T-cell (primary cell): ENCODE results near the gene TAC4. TPM values are rescaled to one million over a fixed set of nuclear protein-coding genes. Genes with fewer than 3 reads are reported as not detected.

Experiments
- ATAC-seq, 4 experiments: fragments of 200-7000 bp in 3 of 4; fragments of 150-1000 bp in 1 of 4; cut with Tn5 transposase; replicated peaks in 1 of 4; 1 replicate in 3 of 4; 2 replicates in 1 of 4; pipeline ENCODE4 v1.10.0; 2021; ENCODE audit warnings: moderate library complexity in 3 of 4, mild to moderate bottlenecking in 2 of 4, moderate number of reproducible peaks in 1 of 4
- CTCF ChIA-PET, 2 donors: fragments of 300-600 bp; sonication (Branson Sonifier 250); formaldehyde crosslinking; loops; one replicate each; lab custom pipeline; 2022; ENCODE audit warnings: antibody characterized with exemption in 2 of 2; lab: Charles Lee
- POLR2A ChIA-PET, 2 donors: fragments of 300-600 bp; sonication (Branson Sonifier 250); formaldehyde crosslinking; loops; one replicate each; lab custom pipeline; 2022; ENCODE audit warnings: antibody characterized with exemption in 2 of 2; lab: Charles Lee
- DNase-seq, 35 experiments: peaks; one replicate each; pipeline versions ENCODE4 v3.0.0 to v3.0.0-alpha.2; 2013 to 2023
- H3K27ac ChIP-seq: one replicate; pipeline ENCODE4 v1.5.1; 2013; ENCODE audit warnings: low read length
- H3K27me3 ChIP-seq, 2 experiments: replicated peaks in 1 of 2; 1 replicate in 1 of 2; 2 replicates in 1 of 2; pipeline versions ENCODE4 v1.6.1 to v1.7.0; 2013; ENCODE audit warnings: low read length in 1 of 2, mixed read lengths in 1 of 2; ENCODE audit not compliant: control insufficient read depth in 2 of 2, insufficient read depth in 2 of 2; ENCODE audit errors: extremely low read depth in 1 of 2
- H3K36me3 ChIP-seq, 2 donors: 1 replicate in 1 of 2; 2 replicates in 1 of 2; pipeline versions ENCODE4 v1.6.1 to v1.7.0; 2013; ENCODE audit warnings: low read length in 1 of 2; ENCODE audit not compliant: control insufficient read depth in 2 of 2, insufficient read depth in 1 of 2; ENCODE audit errors: extremely low read depth in 1 of 2
- H3K4me1 ChIP-seq, 2 experiments: 1 replicate in 1 of 2; 2 replicates in 1 of 2; pipeline versions ENCODE4 v1.6.1 to v1.7.0; 2013; ENCODE audit warnings: low read length in 2 of 2, mixed read lengths in 1 of 2; ENCODE audit not compliant: insufficient read depth in 2 of 2, control insufficient read depth in 1 of 2; ENCODE audit errors: extremely low read depth in 1 of 2
- H3K4me3 ChIP-seq, 2 donors: 1 replicate in 1 of 2; 2 replicates in 1 of 2; pipeline versions ENCODE4 v1.5.1 to v1.7.0; 2013; ENCODE audit warnings: mild to moderate bottlenecking in 2 of 2, low read length in 1 of 2, moderate library complexity in 1 of 2; ENCODE audit not compliant: control insufficient read depth in 1 of 2; ENCODE audit errors: extremely low read depth in 1 of 2
- H3K9me3 ChIP-seq: 2 replicates; pipeline ENCODE4 v1.7.0; 2013
- H3K27ac Mint-ChIP-seq, 2 donors: one replicate each; pipeline ENCODE4 v1.8.0; 2020 to 2021; ENCODE audit warnings: mild to moderate bottlenecking in 2 of 2, mixed read lengths in 2 of 2
- H3K27me3 Mint-ChIP-seq, 2 donors: one replicate each; pipeline ENCODE4 v1.8.0; 2021 to 2022; ENCODE audit warnings: mixed read lengths in 2 of 2
- H3K36me3 Mint-ChIP-seq: one replicate; pipeline ENCODE4 v1.8.0; 2021; ENCODE audit warnings: mixed read lengths
- H3K4me1 Mint-ChIP-seq, 3 donors: one replicate each; pipeline ENCODE4 v1.8.0; 2020 to 2022; ENCODE audit warnings: mixed read lengths in 3 of 3, mild to moderate bottlenecking in 1 of 3
- H3K4me3 Mint-ChIP-seq, 3 donors: one replicate each; pipeline ENCODE4 v1.8.0; 2020 to 2022; ENCODE audit warnings: mild to moderate bottlenecking in 3 of 3, mixed read lengths in 3 of 3, moderate library complexity in 3 of 3
- H3K9me3 Mint-ChIP-seq, 3 donors: one replicate each; pipeline ENCODE4 v1.8.0; 2020 to 2022; ENCODE audit warnings: mixed read lengths in 3 of 3
- WGBS: methylation state at CpG from one replicate; pipeline ENCODE4 v1.1.5; 2013; ENCODE audit warnings: missing lambda C conversion rate; ENCODE audit not compliant: insufficient coverage; 5-methylcytosine and 5-hydroxymethylcytosine counted together
- total RNA-seq, 35 experiments: library from RNA in 6 of 35; stranded (reverse) in 6 of 35; fragments of 120-200 nt in 1 of 35; gene quantifications; one replicate each; pipeline versions ENCODE4 v1.2.1 to v1.2.4 and lab custom pipeline; 2013 to 2026

The TAC4 gene
- total RNA-seq, 5 donors from 2014 or later (not counting 1 experiment from before 2014, with no cell fraction given) = not detected

GRCh38 chr17:49842846-49843245 is 5.0 kb downstream of the TAC4 start:
- WGBS = 100% methylated on average over 3 of the region's 6 CpGs
- CTCF ChIA-PET = no interaction called here
- DNase-seq = no peak
- no peak overlapping the region for H3K4me3 Mint-ChIP-seq
- no peaks in the 10 kb centered on the region for H3K27me3 Mint-ChIP-seq
- no peaks in the 10 kb centered on the region for H3K9me3 Mint-ChIP-seq
- no peak overlapping the region for H3K27ac ChIP-seq
- ATAC-seq = no peak
- H3K4me1 Mint-ChIP-seq = peaks cover 8 to 16% (median 12%) of the 10 kb centered on the region in 3 donors
- no peaks in the 10 kb centered on the region for H3K9me3 ChIP-seq
- H3K27ac Mint-ChIP-seq = peak overlapping the region in 1 of 2 donors; percentile 10
- H3K27me3 ChIP-seq = no peaks in the 10 kb centered on the region
- peaks cover 0 to 13% of the 10 kb centered on the region in 2 experiments for H3K4me1 ChIP-seq
- H3K36me3 ChIP-seq = peaks cover 0 to 21% of the 10 kb centered on the region in 2 donors
- H3K4me3 ChIP-seq = no peak overlapping the region
- peaks cover 14% of the 10 kb centered on the region for H3K36me3 Mint-ChIP-seq
- POLR2A ChIA-PET = no interaction called here

GRCh38 chr17:49842371-49842770 is 5.5 kb downstream of the TAC4 start:
- H3K27ac Mint-ChIP-seq = no peak overlapping the region
- no peaks in the 10 kb centered on the region for H3K27me3 Mint-ChIP-seq
- no peak for ATAC-seq
- no peak overlapping the region for H3K4me3 Mint-ChIP-seq
- peaks cover 14% of the 10 kb centered on the region for H3K36me3 Mint-ChIP-seq
- WGBS = no CpG with 5 or more reads among the region's 3 CpGs
- Histone ChIP-seq H3K27ac (no peak overlapping the region), H3K9me3 (no peaks in the 10 kb centered on the region), H3K36me3 (peaks cover 0 to 21% of the 10 kb centered on the region in 2 donors), H3K27me3 (no peaks in the 10 kb centered on the region), H3K4me3 (no peak overlapping the region), H3K4me1 (peaks cover 0 to 13% of the 10 kb centered on the region in 2 experiments)
- ChIA-PET CTCF (no interaction called here), POLR2A (no interaction called here)
- no peaks in the 10 kb centered on the region for H3K9me3 Mint-ChIP-seq
- no peak for DNase-seq
- H3K4me1 Mint-ChIP-seq = peaks cover 8 to 16% (median 12%) of the 10 kb centered on the region in 3 donors

GRCh38 chr17:49841548-49841947 is 6.3 kb downstream of the TAC4 start:
- no peak for ATAC-seq
- no peak overlapping the region for H3K27ac Mint-ChIP-seq
- Histone ChIP-seq H3K36me3 (peaks cover 0 to 22% of the 10 kb centered on the region in 2 donors), H3K9me3 (no peaks in the 10 kb centered on the region), H3K27me3 (no peaks in the 10 kb centered on the region), H3K4me3 (no peak overlapping the region), H3K27ac (no peak overlapping the region), H3K4me1 (peaks cover 0 to 13% of the 10 kb centered on the region in 2 experiments)
- H3K4me3 Mint-ChIP-seq = no peak overlapping the region
- ChIA-PET POLR2A (no interaction called here), CTCF (no interaction called here)
- H3K36me3 Mint-ChIP-seq = peaks cover 11% of the 10 kb centered on the region
- WGBS = no CpG with 5 or more reads among the region's 3 CpGs
- peaks cover 8 to 16% (median 12%) of the 10 kb centered on the region in 3 donors for H3K4me1 Mint-ChIP-seq
- no peak for DNase-seq
- no peaks in the 10 kb centered on the region for H3K27me3 Mint-ChIP-seq
- H3K9me3 Mint-ChIP-seq = no peaks in the 10 kb centered on the region

GRCh38 chr17:49839455-49839854 is 8.4 kb downstream of the TAC4 start:
- Histone ChIP-seq H3K4me3 (no peak overlapping the region), H3K4me1 (peaks cover 0 to 4% of the 10 kb centered on the region in 2 experiments), H3K27me3 (no peaks in the 10 kb centered on the region), H3K9me3 (no peaks in the 10 kb centered on the region), H3K36me3 (peaks cover 0 to 21% of the 10 kb centered on the region in 2 donors), H3K27ac (no peak overlapping the region)
- H3K4me1 Mint-ChIP-seq = peaks cover 0 to 16% (median 11%) of the 10 kb centered on the region in 3 donors
- ChIA-PET POLR2A (no interaction called here), CTCF (no interaction called here)
- no peak overlapping the region for H3K4me3 Mint-ChIP-seq
- H3K27me3 Mint-ChIP-seq = no peaks in the 10 kb centered on the region
- H3K36me3 Mint-ChIP-seq = peaks cover 23% of the 10 kb centered on the region
- H3K27ac Mint-ChIP-seq = no peak overlapping the region
- no peak for DNase-seq
- H3K9me3 Mint-ChIP-seq = no peaks in the 10 kb centered on the region
- no peak for ATAC-seq
- WGBS = 100% methylated on average over 5 of the region's 5 CpGs

GRCh38 chr17:49836111-49837030 is 11.5 kb downstream of the TAC4 start:
- peak overlapping the region in 1 of 2 donors; percentile 25 for H3K27ac Mint-ChIP-seq
- H3K4me3 Mint-ChIP-seq = no peak overlapping the region
- ATAC-seq (no peak), DNase-seq (no peak)
- H3K4me1 Mint-ChIP-seq = peaks cover 0 to 11% (median 7%) of the 10 kb centered on the region in 3 donors
- Histone ChIP-seq H3K27me3 (no peaks in the 10 kb centered on the region), H3K27ac (no peak overlapping the region), H3K36me3 (peaks cover 0 to 40% of the 10 kb centered on the region in 2 donors), H3K9me3 (no peaks in the 10 kb centered on the region), H3K4me3 (no peak overlapping the region), H3K4me1 (no peaks in the 10 kb centered on the region)
- WGBS = 93% methylated on average over 7 of the region's 16 CpGs
- ChIA-PET POLR2A (no interaction called here), CTCF (no interaction called here)
- H3K27me3 Mint-ChIP-seq = no peaks in the 10 kb centered on the region
- no peaks in the 10 kb centered on the region for H3K9me3 Mint-ChIP-seq
- peaks cover 39% of the 10 kb centered on the region for H3K36me3 Mint-ChIP-seq

- ATAC-seq (no peak), DNase-seq (no peak)
- H3K9me3 Mint-ChIP-seq = no peaks in the 10 kb centered on the region
- H3K36me3 Mint-ChIP-seq = peaks cover 42% of the 10 kb centered on the region
- no peak overlapping the region for H3K4me3 ChIP-seq
- H3K27ac Mint-ChIP-seq = peak overlapping the region; percentile 46 to 52
- peaks cover 5 to 48% of the 10 kb centered on the region in 2 donors for H3K36me3 ChIP-seq
- POLR2A ChIA-PET = no interaction called here
- H3K27me3 ChIP-seq = no peaks in the 10 kb centered on the region
- no peak overlapping the region for H3K27ac ChIP-seq
- CTCF ChIA-PET = no interaction called here
- H3K4me1 ChIP-seq = no peaks in the 10 kb centered on the region
- H3K9me3 ChIP-seq = no peaks in the 10 kb centered on the region
- no peak overlapping the region for H3K4me3 Mint-ChIP-seq
- no peaks in the 10 kb centered on the region for H3K27me3 Mint-ChIP-seq
- WGBS = 100% methylated on average over 6 of the region's 7 CpGs
- H3K4me1 Mint-ChIP-seq = peaks cover 0 to 11% (median 7%) of the 10 kb centered on the region in 3 donors
These were observed 12.4 kb downstream of the TAC4 start for GRCh38 chr17:49835472-49835871.
